ENCODE data around the gene TM4SF1. TPM values are rescaled to one million over a fixed set of nuclear protein-coding genes. Genes with fewer than 3 reads are reported as not detected.

TM4SF1 gene, protein sequence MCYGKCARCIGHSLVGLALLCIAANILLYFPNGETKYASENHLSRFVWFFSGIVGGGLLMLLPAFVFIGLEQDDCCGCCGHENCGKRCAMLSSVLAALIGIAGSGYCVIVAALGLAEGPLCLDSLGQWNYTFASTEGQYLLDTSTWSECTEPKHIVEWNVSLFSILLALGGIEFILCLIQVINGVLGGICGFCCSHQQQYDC
- total RNA-seq (2014; rRNA removed; shearing (Covaris generic)) (0.10 TPM in 1 of 2 replicates, not detected in the other), polyA plus RNA-seq (2016; fragmentation: Nextera tagmentation; extraction: Ambion mirVana) (0.49 and 0.74 TPM in 2 replicates)
- long read RNA-seq = 0 reads

DNA sequence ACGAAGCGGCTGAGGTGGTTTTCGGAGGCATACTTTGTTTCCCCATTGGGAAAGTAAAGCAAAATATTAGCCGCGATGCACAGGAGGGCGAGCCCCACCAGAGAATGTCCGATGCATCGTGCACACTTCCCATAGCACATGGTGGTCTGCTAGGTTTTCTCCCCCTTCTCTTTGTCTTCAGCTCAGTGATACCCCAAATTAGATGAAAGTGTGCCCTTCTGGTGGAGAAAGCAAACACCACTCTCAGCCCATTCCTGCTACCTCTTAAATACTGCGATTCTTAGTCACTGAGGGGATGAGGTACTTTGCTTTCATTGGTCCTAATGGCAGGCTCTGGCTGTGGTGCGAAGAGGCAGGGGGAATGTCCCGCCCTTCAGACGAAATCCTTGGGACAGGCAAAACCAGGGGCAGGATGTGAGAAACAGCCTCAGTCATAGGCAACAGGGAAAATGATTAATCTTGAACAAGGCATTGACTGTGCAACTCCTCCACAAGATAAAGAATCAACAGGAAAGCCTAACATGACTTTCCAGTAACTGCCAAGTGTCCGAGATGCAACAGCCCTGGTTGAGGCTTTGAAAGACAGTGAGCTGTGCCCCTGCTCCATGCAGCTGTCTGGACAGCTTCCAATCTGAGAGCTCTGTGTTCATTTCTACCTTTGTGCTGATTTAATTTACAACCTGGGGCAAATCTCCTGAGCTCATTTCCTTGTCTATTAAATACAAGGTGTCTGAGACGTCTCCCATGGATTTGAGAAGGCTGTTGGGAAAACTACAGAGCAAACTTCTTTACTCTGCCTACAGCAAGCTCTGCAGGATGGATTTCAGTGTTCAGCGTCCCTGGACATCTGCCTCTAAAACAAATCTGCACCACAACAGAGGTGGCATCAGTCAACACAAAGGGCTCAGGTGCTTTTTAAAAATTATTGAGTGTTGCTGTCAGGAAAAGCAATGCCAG lies at the start of gene TM4SF1:
TM4SF1 (minus strand) TSS at position 242 of the 957 bp plus-strand sequence; CDS start at position 140, 102 bp downstream.
- ATAC-seq = peak; percentile 67; the same call in 2 of the 3 replicates
- Mint-ChIP-seq H3K36me3 (ENCODE audit: low read depth) (peaks cover 22% of the 10 kb centered on the region), H3K27ac (no peak within 1 kb of the TSS; the same call in 1 of the 2 replicates), H3K4me1 (peaks cover 18% of the 10 kb centered on the region), H3K27me3 (ENCODE audit: insufficient read depth, low read depth, poor library complexity) (peaks cover 5% of the 10 kb centered on the region), H3K9me3 (peaks cover 28% of the 10 kb centered on the region), H3K4me3 (no peak within 1 kb of the TSS)
- Histone ChIP-seq H3F3A (replicated peaks; ENCODE audit: low read depth) (no peaks in the 10 kb centered on the region), H3K4me3 (no peak within 1 kb of the TSS), H2AFZ (peak within 1 kb of the TSS; percentile 95), H3K9me2 (ENCODE audit: insufficient read depth) (no peaks in the 10 kb centered on the region), H3K79me2 (replicated peaks; ENCODE audit: insufficient read depth) (no peaks in the 10 kb centered on the region), H3K4me2 (0 out of 2 replicates have a peak within 1 kb of the TSS, but pooled peaks have one; percentile 15), H3K27me3 (ENCODE audit: insufficient read depth) (no peaks in the 10 kb centered on the region), H3K36me3 (ENCODE audit: insufficient read depth) (no peaks in the 10 kb centered on the region), H4K20me1 (replicated peaks; ENCODE audit: insufficient read depth) (no peaks in the 10 kb centered on the region), H3K4me1 (ENCODE audit: insufficient read depth) (peaks cover 10% of the 10 kb centered on the region; the same call in 1 of the 2 replicates), H3K27ac (ENCODE audit: low read depth) (no peak within 1 kb of the TSS)
- peak; percentile 39 for DNase-seq (ENCODE audit: low spot score)
- TF ChIP-seq, protein P1, sequence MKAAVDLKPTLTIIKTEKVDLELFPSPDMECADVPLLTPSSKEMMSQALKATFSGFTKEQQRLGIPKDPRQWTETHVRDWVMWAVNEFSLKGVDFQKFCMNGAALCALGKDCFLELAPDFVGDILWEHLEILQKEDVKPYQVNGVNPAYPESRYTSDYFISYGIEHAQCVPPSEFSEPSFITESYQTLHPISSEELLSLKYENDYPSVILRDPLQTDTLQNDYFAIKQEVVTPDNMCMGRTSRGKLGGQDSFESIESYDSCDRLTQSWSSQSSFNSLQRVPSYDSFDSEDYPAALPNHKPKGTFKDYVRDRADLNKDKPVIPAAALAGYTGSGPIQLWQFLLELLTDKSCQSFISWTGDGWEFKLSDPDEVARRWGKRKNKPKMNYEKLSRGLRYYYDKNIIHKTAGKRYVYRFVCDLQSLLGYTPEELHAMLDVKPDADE (IDR thresholded peaks at IDR 0.05) = no peak
- TF ChIP-seq NANOG (IDR thresholded peaks at IDR 0.05; ENCODE audit: borderline replicate concordance) = no peak
- TF ChIP-seq EZH2phosphoT487 (IDR thresholded peaks at IDR 0.05; ENCODE audit: unreplicated experiment) = no peak
- TF ChIP-seq POLR2AphosphoS5 (IDR thresholded peaks at IDR 0.05; ENCODE audit: low read depth) = no peak
- TF ChIP-seq, protein P2, sequence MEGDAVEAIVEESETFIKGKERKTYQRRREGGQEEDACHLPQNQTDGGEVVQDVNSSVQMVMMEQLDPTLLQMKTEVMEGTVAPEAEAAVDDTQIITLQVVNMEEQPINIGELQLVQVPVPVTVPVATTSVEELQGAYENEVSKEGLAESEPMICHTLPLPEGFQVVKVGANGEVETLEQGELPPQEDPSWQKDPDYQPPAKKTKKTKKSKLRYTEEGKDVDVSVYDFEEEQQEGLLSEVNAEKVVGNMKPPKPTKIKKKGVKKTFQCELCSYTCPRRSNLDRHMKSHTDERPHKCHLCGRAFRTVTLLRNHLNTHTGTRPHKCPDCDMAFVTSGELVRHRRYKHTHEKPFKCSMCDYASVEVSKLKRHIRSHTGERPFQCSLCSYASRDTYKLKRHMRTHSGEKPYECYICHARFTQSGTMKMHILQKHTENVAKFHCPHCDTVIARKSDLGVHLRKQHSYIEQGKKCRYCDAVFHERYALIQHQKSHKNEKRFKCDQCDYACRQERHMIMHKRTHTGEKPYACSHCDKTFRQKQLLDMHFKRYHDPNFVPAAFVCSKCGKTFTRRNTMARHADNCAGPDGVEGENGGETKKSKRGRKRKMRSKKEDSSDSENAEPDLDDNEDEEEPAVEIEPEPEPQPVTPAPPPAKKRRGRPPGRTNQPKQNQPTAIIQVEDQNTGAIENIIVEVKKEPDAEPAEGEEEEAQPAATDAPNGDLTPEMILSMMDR (conservative IDR thresholded peaks at IDR 0.05; ENCODE audit: low read depth in 2 of 2) = no peak
- no peak for TF ChIP-seq EZH2 (IDR thresholded peaks at IDR 0.05; ENCODE audit: low read depth, unreplicated experiment)
- TF ChIP-seq STAT1 (IDR thresholded peaks at IDR 0.05; ENCODE audit: unreplicated experiment) = no peak
- TF ChIP-seq JUNB (IDR thresholded peaks at IDR 0.05; ENCODE audit: unreplicated experiment) = no peak
- TF ChIP-seq, protein P3, sequence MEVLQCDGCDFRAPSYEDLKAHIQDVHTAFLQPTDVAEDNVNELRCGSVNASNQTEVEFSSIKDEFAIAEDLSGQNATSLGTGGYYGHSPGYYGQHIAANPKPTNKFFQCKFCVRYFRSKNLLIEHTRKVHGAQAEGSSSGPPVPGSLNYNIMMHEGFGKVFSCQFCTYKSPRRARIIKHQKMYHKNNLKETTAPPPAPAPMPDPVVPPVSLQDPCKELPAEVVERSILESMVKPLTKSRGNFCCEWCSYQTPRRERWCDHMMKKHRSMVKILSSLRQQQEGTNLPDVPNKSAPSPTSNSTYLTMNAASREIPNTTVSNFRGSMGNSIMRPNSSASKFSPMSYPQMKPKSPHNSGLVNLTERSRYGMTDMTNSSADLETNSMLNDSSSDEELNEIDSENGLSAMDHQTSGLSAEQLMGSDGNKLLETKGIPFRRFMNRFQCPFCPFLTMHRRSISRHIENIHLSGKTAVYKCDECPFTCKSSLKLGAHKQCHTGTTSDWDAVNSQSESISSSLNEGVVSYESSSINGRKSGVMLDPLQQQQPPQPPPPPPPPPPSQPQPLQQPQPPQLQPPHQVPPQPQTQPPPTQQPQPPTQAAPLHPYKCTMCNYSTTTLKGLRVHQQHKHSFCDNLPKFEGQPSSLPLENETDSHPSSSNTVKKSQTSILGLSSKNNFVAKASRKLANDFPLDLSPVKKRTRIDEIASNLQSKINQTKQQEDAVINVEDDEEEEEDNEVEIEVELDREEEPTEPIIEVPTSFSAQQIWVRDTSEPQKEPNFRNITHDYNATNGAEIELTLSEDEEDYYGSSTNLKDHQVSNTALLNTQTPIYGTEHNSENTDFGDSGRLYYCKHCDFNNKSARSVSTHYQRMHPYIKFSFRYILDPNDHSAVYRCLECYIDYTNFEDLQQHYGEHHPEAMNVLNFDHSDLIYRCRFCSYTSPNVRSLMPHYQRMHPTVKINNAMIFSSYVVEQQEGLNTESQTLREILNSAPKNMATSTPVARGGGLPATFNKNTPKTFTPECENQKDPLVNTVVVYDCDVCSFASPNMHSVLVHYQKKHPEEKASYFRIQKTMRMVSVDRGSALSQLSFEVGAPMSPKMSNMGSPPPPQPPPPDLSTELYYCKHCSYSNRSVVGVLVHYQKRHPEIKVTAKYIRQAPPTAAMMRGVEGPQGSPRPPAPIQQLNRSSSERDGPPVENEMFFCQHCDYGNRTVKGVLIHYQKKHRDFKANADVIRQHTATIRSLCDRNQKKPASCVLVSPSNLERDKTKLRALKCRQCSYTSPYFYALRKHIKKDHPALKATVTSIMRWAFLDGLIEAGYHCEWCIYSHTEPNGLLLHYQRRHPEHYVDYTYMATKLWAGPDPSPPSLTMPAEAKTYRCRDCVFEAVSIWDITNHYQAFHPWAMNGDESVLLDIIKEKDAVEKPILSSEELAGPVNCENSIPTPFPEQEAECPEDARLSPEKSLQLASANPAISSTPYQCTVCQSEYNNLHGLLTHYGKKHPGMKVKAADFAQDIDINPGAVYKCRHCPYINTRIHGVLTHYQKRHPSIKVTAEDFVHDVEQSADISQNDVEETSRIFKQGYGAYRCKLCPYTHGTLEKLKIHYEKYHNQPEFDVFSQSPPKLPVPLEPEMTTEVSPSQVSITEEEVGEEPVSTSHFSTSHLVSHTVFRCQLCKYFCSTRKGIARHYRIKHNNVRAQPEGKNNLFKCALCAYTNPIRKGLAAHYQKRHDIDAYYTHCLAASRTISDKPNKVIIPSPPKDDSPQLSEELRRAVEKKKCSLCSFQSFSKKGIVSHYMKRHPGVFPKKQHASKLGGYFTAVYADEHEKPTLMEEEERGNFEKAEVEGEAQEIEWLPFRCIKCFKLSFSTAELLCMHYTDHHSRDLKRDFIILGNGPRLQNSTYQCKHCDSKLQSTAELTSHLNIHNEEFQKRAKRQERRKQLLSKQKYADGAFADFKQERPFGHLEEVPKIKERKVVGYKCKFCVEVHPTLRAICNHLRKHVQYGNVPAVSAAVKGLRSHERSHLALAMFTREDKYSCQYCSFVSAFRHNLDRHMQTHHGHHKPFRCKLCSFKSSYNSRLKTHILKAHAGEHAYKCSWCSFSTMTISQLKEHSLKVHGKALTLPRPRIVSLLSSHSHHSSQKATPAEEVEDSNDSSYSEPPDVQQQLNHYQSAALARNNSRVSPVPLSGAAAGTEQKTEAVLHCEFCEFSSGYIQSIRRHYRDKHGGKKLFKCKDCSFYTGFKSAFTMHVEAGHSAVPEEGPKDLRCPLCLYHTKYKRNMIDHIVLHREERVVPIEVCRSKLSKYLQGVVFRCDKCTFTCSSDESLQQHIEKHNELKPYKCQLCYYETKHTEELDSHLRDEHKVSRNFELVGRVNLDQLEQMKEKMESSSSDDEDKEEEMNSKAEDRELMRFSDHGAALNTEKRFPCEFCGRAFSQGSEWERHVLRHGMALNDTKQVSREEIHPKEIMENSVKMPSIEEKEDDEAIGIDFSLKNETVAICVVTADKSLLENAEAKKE (CRISPR knock-in tag; IDR thresholded peaks at IDR 0.05) = no peak
- TF ChIP-seq ZNF114 (CRISPR knock-in tag; IDR thresholded peaks at IDR 0.05) = no peak
- TF ChIP-seq, protein P4, sequence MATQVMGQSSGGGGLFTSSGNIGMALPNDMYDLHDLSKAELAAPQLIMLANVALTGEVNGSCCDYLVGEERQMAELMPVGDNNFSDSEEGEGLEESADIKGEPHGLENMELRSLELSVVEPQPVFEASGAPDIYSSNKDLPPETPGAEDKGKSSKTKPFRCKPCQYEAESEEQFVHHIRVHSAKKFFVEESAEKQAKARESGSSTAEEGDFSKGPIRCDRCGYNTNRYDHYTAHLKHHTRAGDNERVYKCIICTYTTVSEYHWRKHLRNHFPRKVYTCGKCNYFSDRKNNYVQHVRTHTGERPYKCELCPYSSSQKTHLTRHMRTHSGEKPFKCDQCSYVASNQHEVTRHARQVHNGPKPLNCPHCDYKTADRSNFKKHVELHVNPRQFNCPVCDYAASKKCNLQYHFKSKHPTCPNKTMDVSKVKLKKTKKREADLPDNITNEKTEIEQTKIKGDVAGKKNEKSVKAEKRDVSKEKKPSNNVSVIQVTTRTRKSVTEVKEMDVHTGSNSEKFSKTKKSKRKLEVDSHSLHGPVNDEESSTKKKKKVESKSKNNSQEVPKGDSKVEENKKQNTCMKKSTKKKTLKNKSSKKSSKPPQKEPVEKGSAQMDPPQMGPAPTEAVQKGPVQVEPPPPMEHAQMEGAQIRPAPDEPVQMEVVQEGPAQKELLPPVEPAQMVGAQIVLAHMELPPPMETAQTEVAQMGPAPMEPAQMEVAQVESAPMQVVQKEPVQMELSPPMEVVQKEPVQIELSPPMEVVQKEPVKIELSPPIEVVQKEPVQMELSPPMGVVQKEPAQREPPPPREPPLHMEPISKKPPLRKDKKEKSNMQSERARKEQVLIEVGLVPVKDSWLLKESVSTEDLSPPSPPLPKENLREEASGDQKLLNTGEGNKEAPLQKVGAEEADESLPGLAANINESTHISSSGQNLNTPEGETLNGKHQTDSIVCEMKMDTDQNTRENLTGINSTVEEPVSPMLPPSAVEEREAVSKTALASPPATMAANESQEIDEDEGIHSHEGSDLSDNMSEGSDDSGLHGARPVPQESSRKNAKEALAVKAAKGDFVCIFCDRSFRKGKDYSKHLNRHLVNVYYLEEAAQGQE (IDR thresholded peaks at IDR 0.05; ENCODE audit: unreplicated experiment) = no peak
- no peak for TF ChIP-seq CREB1 (CRISPR knock-in tag; IDR thresholded peaks at IDR 0.05; ENCODE audit: low read depth)
